Left kidney (tissue), 8 donors: ENCODE measurements around the gene SPOCK2. TPM values are rescaled to one million over a fixed set of nuclear protein-coding genes. Genes with fewer than 3 reads are reported as not detected.
A peak's percentile ranks its signal among the peaks of the same experiment; 100 is the strongest.
"Not testable (repeated sequence)": the region's sequence is repeated elsewhere in the genome, so short reads cannot be mapped to it uniquely, and the experiment has no call there.

Experiments used
- DNase-seq: peaks from one replicate; pipeline ENCODE4 v3.0.0-alpha.2; 2013
- long read RNA-seq, 8 donors: transcript quantifications; one replicate each; lab custom pipeline, GENCODE V29; 2026
- polyA plus RNA-seq: library from polyadenylated mRNA; unstranded; fragments of 120-200 nt; gene quantifications from one replicate; pipeline ENCODE4 v1.2.1, GENCODE V29; 2013; ENCODE audit not compliant: insufficient read length

SPOCK2 gene
- polyA plus RNA-seq, result 129 TPM
- long read RNA-seq, donor 1, partial matches to known transcripts, result 103 of 113 reads
- long read RNA-seq, donor 1, other reads (novel, unspliced or antisense), result 5 of 113 reads
- long read RNA-seq, donor 2, partial matches to known transcripts, result 5 of 38 reads
- long read RNA-seq, donor 2, other reads (novel, unspliced or antisense), result 30 of 38 reads
- long read RNA-seq, donor 3, partial matches to known transcripts, result 50 of 52 reads
- long read RNA-seq, donor 3, other reads (novel, unspliced or antisense), result 0 of 52 reads
- long read RNA-seq, donor 4, partial matches to known transcripts, result 5 of 5 reads
- long read RNA-seq, donor 4, other reads (novel, unspliced or antisense), result 0 of 5 reads
- long read RNA-seq, donor 5, partial matches to known transcripts, result 22 of 87 reads
- long read RNA-seq, donor 5, other reads (novel, unspliced or antisense), result 62 of 87 reads
- long read RNA-seq, donor 6, partial matches to known transcripts, result 75 of 80 reads
- long read RNA-seq, donor 6, other reads (novel, unspliced or antisense), result 0 of 80 reads
- long read RNA-seq, donor 7, partial matches to known transcripts, result 28 of 76 reads
- long read RNA-seq, donor 7, other reads (novel, unspliced or antisense), result 46 of 76 reads
- long read RNA-seq, donor 8, partial matches to known transcripts, result 12 of 15 reads
- long read RNA-seq, donor 8, other reads (novel, unspliced or antisense), result 0 of 15 reads

GRCh38 chr10:72087969-72088888 is at the start of gene SPOCK2:
SPOCK2 (minus strand) TSS chr10:72088551; CDS start chr10:72088328, 223 bp downstream.
- DNase-seq, result no peak

DNA sequence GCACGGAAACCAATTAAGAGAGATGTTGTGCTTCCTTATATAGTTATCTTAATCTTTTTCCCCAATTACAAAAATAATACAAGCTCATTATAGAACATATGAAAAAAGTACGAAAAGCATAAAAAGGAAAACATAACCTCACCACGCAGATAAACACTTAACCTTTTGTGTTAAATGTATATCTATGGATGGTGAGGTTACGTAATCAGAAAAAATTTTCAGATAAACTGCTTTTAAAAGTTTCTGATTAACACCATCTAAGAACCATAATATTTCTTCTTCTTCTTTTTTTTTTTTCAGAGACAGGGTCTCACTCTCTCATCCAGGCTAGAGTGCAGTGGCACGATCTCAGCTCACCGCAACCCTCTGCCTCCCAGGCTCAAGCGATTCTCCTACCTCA is 49.2 kb upstream of the SPOCK2 start:
- DNase-seq, result no peak

GRCh38 chr10:72136225-72136624 is 47.9 kb upstream of the SPOCK2 start:
- DNase-seq, result not testable (repeated sequence)

GRCh38 chr10:72134785-72135767 is 46.7 kb upstream of the SPOCK2 start:
- DNase-seq, result no peak

DNA sequence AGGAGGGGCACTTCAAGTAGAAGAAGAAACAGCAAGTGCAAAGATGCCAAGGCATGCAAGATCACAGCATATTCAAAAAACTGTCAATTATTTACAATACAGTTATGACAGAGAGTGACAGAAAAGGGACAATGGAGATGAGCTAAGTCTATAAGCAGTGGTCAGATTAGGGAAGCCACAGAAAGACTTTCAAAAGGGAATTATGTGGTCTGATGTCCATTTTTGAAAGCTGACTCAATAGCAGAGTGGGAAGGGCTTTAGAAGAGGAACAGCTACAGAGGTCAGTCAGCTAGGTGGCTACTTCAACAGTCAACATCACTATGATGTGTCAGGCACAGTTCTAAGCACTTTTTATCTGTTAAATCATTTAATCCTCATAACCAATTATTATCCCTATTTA is 45.2 kb upstream of the SPOCK2 start:
- DNase-seq, result no peak

DNA sequence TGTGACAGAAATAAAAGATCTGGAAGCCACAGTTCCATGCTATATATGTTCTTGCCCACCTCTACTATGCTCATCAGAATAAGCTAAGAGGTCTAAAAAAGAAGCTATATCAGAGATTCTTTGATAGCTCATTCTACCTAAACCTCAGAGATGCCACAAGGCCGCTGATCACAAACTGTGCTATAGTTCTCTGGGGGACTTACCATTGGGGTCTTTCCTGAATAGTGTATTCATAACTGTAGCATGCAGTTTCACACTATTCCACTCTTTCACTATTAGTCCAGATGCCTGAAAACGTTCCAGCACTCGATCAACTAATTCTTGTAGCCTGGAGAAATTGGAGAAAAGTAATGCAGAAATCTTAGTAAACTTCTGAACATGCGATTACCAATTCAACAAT is 44.5 kb upstream of the SPOCK2 start:
- no peak for DNase-seq

DNA sequence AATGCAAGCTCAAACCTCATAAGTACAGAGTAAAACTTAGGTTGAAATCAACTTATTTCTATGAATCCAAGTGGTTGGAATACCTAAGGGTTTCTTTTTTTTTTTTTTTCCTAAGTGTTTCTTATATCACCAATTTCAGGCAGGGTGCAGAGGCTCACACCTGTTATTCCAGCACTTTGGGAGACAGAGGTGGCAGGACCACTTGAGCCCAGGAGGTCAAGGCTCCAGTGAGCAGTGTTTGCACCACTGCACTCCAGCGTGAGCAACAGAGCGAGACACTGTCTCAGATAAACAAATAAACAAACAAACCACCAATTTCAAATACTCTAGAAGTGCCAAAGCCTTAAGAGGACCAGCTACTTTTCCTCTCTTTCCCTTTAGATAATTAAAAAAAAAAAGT is 39.2 kb upstream of the SPOCK2 start:
- no peak for DNase-seq

DNA sequence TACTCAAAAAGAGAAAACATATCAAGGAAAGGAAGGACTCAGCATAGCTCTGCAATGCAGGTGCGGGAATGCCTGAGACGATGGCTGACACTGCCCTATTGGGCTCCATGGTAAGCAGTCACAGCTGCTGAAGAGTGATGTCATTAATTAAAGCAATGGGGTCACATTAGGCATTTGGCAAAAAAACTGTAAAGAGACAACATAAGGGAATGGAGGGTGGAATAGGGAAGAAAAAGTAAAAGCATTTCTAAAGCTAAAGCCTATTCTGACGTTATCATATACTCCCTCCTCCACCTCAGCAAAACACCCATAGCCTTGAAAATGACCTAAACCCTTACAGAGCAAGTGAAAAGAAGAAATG is 38.5 kb upstream of the SPOCK2 start:
- no peak for DNase-seq

DNA sequence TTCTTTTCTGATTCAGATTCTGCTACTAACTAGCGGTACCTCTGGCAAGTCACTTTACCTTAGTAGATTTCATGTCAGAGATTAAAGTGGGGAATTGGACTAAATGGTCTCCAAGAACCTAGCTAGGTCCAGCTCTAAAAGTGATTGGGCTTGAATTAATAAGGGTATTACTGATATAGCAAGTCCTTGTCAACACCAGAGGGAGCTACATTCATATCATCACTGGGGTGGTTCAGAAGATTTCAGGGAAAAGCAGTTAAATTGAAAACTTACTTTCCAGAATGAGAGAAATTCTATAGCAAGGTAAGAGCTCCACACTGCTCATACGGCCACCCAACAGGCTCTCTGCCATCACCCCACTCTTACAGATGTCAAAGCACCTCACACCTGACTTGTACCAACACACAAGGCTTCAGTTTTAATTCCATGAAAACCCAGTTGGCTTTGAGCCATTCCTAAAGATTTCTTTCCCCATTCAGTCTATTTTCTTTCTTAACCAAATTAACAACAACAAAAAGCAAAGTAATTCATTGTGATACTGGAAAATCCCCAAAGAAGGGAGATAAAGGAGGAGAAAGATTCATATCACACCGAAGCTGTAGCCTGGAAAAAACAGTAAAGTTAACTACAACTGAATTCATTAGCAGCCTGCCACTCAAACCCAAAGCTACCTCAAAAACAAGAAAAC is 38.0 kb upstream of the SPOCK2 start:
- no peak for DNase-seq

DNA sequence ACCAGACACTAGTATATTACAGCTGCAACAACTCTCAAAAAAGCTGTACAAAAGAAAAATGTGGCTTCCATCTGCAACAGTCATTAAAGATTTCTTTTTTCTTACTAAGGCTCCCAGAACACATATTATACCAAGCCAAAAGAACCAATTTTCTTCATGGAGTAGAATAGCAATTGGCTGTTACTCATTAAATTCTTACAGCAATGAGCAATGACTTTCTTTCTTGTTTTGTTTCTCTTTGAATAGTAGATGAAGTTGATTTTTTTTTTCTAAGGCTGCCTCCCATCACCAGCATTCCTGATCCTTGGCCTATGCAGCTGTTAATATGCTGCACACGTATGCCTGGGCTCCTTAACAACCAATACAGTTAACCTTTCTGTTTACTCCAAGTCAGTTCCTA is 36.6 kb upstream of the SPOCK2 start:
- DNase-seq, result peak; percentile 54

DNA sequence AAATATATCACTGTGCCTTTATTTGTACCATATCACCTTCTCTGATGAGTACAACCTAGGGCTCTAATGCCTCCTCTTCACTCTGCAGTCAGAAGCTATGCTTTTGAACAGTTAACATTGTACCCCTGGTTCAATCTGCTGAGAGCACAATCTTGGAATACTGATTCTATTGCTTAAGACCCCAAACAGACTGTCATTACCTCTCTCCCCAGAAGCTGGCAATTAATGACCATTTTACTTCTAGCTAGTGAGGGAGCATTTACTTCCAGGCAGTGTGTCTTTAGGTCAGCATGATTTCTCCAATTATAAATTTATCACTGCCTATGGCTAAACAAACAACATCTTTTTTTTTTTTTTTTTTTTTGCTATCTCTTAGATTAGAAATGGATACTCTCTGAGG is 36.0 kb upstream of the SPOCK2 start:
- no peak for DNase-seq

DNA sequence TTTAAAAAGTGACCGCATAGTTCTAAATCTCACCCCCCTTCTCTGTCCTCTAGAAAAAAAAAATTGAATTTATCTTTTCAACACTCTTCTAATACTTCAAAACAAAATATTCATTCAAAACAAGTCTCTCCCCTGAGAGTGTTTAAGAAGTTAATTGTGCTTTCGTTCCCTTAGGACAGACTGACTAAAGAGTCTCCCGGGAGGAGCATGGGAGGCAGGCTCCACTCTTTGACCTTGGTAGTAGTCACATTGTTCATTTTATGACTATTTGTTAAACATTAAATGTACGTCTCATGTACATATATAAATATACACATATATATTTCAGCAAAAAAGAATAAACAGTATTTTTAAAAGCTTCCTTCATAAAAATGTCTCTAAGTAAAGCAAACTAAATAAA is 35.3 kb upstream of the SPOCK2 start:
- DNase-seq, result no peak

GRCh38 chr10:72122221-72122620 is 33.9 kb upstream of the SPOCK2 start:
- DNase-seq, result no peak

DNA sequence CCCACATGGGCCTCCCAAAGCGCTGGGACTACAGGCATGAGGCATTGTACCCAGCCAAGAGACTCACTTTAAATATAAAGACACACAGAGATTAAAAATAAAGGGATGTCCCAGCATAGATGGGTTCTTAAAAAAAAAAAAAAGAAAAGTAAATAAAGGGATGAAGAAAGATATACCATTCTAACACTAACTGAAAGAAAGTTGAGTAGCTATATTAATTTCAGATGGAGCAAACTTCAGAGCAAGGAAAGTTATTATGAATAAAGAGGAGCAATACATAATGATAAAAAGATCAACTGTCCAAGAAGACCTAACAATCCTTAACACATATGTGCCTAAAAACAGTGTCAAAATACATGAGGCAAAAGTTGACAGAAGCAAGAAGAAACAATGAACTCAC is 33.0 kb upstream of the SPOCK2 start:
- DNase-seq, result no peak

DNA sequence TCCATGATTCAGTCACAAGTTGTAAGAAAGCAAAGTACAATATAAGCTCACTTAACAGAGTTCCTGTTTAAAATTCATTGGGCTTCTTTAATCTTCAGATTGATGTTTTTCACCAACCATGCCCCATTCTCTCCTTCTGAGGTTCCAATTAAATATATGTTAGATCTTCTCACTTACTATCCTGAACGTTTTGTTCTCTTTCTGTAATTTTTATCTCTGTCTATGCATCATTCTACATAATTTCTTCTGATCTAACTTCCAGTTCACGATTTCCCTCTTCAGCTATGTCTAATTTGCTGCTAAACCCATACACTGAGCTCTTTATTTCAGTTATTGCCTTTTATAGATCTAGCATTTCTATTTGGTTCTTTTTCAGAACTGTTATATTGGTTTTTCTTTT is 28.0 kb upstream of the SPOCK2 start:
- no peak for DNase-seq

DNA sequence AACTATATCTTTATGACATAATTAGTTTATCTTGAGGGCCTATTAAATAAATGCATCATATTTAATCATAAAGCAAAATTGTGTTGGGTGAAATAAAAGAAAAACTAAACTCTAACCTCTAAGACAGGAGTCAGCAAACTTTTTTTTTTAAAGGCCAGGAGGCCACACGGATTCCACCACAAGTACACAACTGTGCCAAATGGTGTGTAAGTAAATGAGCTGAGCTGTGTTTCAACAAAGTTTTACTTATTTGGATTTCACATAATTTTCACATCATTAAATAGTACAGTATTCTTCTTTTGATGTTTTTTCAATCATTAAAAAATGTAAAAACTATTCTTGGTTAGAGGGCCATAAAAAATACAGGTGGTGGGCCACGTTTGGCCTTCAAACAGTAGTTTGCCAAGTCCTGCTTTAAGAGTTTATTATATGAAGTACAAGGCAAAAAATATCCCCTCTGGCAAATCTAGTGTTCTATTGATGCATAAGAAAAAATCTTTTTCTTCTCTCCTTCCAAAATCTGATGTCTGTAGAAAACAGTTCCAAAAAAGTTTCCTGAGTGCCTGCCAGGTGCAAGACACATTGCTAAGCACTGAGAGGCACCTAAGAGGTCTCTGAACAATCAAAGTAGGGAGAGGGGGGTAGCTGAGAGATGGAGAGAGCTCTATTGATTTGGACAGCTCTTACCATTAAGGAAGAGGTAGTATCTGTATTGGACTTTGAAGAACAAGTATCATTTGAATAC is 26.5 kb upstream of the SPOCK2 start:
- DNase-seq, result no peak

GRCh38 chr10:72110673-72111401 is 22.5 kb upstream of the SPOCK2 start:
- no peak for DNase-seq

GRCh38 chr10:72109636-72110157 is 21.3 kb upstream of the SPOCK2 start:
- DNase-seq, result no peak
